Measurements from ENCODE around the gene C1R.

Gene C1R

DNA sequence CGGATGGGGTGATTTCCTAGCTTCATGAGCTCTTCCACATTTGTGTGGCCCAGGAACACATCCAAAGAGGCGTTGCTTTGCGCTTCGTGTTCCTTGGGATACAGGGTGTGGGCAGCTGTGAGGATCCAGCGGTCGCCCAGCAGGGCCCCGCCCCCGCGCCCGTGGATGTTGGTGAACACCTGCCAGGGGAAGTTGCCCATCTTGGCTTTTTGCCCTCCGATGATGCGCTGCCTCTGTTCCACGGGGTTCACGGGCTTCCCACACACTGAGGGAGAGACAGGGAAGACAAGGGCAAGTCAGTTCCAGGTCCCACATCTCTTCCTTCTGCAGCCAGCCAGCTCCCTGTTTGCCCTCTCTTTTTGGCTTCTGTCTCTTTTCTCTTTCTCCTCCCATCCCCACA lies 11.2 kb downstream of the C1R start:
- Histone ChIP-seq H3K9ac (ENCODE audit: low read length) (no peak overlapping the region), H2AFZ (ENCODE audit: low read depth, low read length, severe bottlenecking) (no peak overlapping the region), H3K4me2 (ENCODE audit: low read depth, low read length, poor library complexity, severe bottlenecking) (no peak overlapping the region), H3F3A (ENCODE audit: insufficient read depth) (no peaks in the 10 kb centered on the region), H3K27ac (ENCODE audit: low read depth, low read length) (no peak overlapping the region), H3K9me3 (ENCODE audit: insufficient read depth, low read length) (peaks cover 8% of the 10 kb centered on the region; the same call in 1 of the 2 replicates), H3K27me3 (ENCODE audit: low read length) (no peaks in the 10 kb centered on the region), H3K9me2 (replicated peaks; ENCODE audit: insufficient read depth, low read length) (no peaks in the 10 kb centered on the region), H3K4me3 (ENCODE audit: insufficient read depth, low read length, poor library complexity, severe bottlenecking) (no peak overlapping the region), H3K79me2 (ENCODE audit: insufficient read depth, low read length) (no peaks in the 10 kb centered on the region), H4K20me1 (ENCODE audit: low read depth, low read length) (no peaks in the 10 kb centered on the region), H3K36me3 (ENCODE audit: low read length) (no peaks in the 10 kb centered on the region)
- no peak for TF ChIP-seq EZH2phosphoT487 (conservative IDR thresholded peaks at IDR 0.05; ENCODE audit: low read length)
- TF ChIP-seq, protein P1, sequence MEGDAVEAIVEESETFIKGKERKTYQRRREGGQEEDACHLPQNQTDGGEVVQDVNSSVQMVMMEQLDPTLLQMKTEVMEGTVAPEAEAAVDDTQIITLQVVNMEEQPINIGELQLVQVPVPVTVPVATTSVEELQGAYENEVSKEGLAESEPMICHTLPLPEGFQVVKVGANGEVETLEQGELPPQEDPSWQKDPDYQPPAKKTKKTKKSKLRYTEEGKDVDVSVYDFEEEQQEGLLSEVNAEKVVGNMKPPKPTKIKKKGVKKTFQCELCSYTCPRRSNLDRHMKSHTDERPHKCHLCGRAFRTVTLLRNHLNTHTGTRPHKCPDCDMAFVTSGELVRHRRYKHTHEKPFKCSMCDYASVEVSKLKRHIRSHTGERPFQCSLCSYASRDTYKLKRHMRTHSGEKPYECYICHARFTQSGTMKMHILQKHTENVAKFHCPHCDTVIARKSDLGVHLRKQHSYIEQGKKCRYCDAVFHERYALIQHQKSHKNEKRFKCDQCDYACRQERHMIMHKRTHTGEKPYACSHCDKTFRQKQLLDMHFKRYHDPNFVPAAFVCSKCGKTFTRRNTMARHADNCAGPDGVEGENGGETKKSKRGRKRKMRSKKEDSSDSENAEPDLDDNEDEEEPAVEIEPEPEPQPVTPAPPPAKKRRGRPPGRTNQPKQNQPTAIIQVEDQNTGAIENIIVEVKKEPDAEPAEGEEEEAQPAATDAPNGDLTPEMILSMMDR (IDR thresholded peaks at IDR 0.05; ENCODE audit: insufficient read depth, low read length, poor library complexity, severe bottlenecking), result no peak

DNA sequence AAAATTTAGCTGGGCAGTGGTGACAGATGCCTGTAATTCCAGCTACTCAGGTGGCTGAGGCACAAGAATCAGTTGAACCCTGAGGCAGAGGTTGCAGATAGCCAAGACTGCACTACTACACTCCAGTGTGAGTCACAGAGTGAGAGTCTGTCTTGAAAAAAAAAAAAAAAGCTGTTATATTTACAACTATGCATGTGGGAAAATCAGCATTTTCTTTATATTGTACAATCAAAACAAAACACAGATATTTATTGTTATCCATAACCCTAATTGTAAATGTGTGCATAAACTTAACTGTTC lies 12.5 kb downstream of the C1R start:
- H3K27me3 ChIP-seq (ENCODE audit: low read length), result no peaks in the 10 kb centered on the region
- H3K4me2 ChIP-seq (ENCODE audit: low read depth, low read length, poor library complexity, severe bottlenecking), result no peak overlapping the region
- H4K20me1 ChIP-seq (ENCODE audit: low read depth, low read length), result no peaks in the 10 kb centered on the region
- no peaks in the 10 kb centered on the region for H3K9me2 ChIP-seq (replicated peaks; ENCODE audit: insufficient read depth, low read length)
- H3K36me3 ChIP-seq (ENCODE audit: low read length), result no peaks in the 10 kb centered on the region
- H3K9me3 ChIP-seq (ENCODE audit: insufficient read depth, low read length), result peaks cover 3% of the 10 kb centered on the region; the same call in 1 of the 2 replicates
- H3K79me2 ChIP-seq (ENCODE audit: insufficient read depth, low read length), result no peaks in the 10 kb centered on the region
- no peak overlapping the region for H3K4me3 ChIP-seq (ENCODE audit: insufficient read depth, low read length, poor library complexity, severe bottlenecking)
- H3K27ac ChIP-seq (ENCODE audit: low read depth, low read length), result no peak overlapping the region
- no peak overlapping the region for H3K9ac ChIP-seq (ENCODE audit: low read length)
- H2AFZ ChIP-seq (ENCODE audit: low read depth, low read length, severe bottlenecking), result no peak overlapping the region
- no peak for TF ChIP-seq EZH2phosphoT487 (conservative IDR thresholded peaks at IDR 0.05; ENCODE audit: low read length)
- TF ChIP-seq, protein P1 (IDR thresholded peaks at IDR 0.05; ENCODE audit: insufficient read depth, low read length, poor library complexity, severe bottlenecking), result no peak
- H3F3A ChIP-seq (ENCODE audit: insufficient read depth), result no peaks in the 10 kb centered on the region

DNA sequence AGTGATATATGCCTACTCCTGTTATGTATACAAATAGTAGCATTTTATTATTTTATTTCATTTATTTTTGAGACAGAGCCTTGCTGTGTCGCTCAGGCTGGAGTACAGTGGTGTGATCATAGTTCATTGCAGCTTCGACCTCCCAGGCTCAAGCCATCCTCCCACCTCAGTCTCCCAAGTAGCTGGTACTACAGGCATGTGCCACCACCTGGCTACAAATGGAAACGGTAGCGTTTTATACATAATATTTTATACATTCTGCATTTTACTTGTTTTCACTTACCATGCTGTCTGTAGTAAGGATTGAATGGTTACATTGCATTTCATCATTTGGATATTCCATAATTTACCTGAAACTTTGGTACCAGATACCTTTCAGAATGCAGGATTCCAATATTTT lies 14.1 kb downstream of the C1R start:
- H3K9me3 ChIP-seq (ENCODE audit: insufficient read depth, low read length), result 0 out of 2 replicates have a peak, but pooled peaks cover 1% of the 10 kb centered on the region
- H4K20me1 ChIP-seq (ENCODE audit: low read depth, low read length), result no peaks in the 10 kb centered on the region
- H2AFZ ChIP-seq (ENCODE audit: low read depth, low read length, severe bottlenecking), result no peak overlapping the region
- H3K9me2 ChIP-seq (replicated peaks; ENCODE audit: insufficient read depth, low read length), result no peaks in the 10 kb centered on the region
- H3K27ac ChIP-seq (ENCODE audit: low read depth, low read length), result no peak overlapping the region
- H3K9ac ChIP-seq (ENCODE audit: low read length), result no peak overlapping the region
- no peaks in the 10 kb centered on the region for H3K79me2 ChIP-seq (ENCODE audit: insufficient read depth, low read length)
- TF ChIP-seq, protein P1 (IDR thresholded peaks at IDR 0.05; ENCODE audit: insufficient read depth, low read length, poor library complexity, severe bottlenecking), result peak; percentile 8
- no peak for TF ChIP-seq EZH2phosphoT487 (conservative IDR thresholded peaks at IDR 0.05; ENCODE audit: low read length)
- no peak overlapping the region for H3K4me2 ChIP-seq (ENCODE audit: low read depth, low read length, poor library complexity, severe bottlenecking)
- no peak overlapping the region for H3K4me3 ChIP-seq (ENCODE audit: insufficient read depth, low read length, poor library complexity, severe bottlenecking)
- H3K36me3 ChIP-seq (ENCODE audit: low read length), result no peaks in the 10 kb centered on the region
- no peaks in the 10 kb centered on the region for H3F3A ChIP-seq (ENCODE audit: insufficient read depth)
- no peaks in the 10 kb centered on the region for H3K27me3 ChIP-seq (ENCODE audit: low read length)

DNA sequence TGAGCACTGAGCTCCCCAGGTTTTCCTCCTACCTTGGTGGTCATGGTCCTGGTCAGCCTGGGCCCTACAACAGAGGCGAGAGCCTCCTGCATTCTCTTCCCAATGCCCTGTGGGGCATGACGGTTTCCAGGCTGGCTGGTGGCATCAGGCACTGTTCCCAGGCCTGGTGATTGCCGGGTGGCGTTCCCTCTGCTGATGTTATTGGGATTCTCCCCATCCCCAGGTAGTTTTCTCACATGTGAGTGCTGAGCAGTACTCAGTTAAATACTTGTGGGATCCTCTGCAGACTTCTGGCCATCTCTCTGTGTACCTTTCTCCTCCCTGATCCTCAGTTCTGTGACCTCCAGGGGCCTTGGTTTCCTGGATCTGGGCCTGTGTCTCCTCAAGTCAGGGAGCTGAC lies 15.8 kb downstream of the C1R start:
- Histone ChIP-seq H3K9me3 (ENCODE audit: insufficient read depth, low read length) (no peaks in the 10 kb centered on the region), H3K79me2 (ENCODE audit: insufficient read depth, low read length) (no peaks in the 10 kb centered on the region), H3K27me3 (ENCODE audit: low read length) (no peaks in the 10 kb centered on the region), H3K27ac (ENCODE audit: low read depth, low read length) (no peak overlapping the region), H3K4me3 (ENCODE audit: insufficient read depth, low read length, poor library complexity, severe bottlenecking) (no peak overlapping the region), H3K36me3 (ENCODE audit: low read length) (no peaks in the 10 kb centered on the region), H2AFZ (ENCODE audit: low read depth, low read length, severe bottlenecking) (no peak overlapping the region), H3K4me2 (ENCODE audit: low read depth, low read length, poor library complexity, severe bottlenecking) (no peak overlapping the region), H4K20me1 (ENCODE audit: low read depth, low read length) (no peaks in the 10 kb centered on the region), H3F3A (ENCODE audit: insufficient read depth) (no peaks in the 10 kb centered on the region), H3K9ac (ENCODE audit: low read length) (no peak overlapping the region), H3K9me2 (replicated peaks; ENCODE audit: insufficient read depth, low read length) (no peaks in the 10 kb centered on the region)
- TF ChIP-seq, protein P1 (IDR thresholded peaks at IDR 0.05; ENCODE audit: insufficient read depth, low read length, poor library complexity, severe bottlenecking), result no peak
- no peak for TF ChIP-seq EZH2phosphoT487 (conservative IDR thresholded peaks at IDR 0.05; ENCODE audit: low read length)
